Lower lobe of right lung (tissue), 2 donors: ENCODE measurements around the gene NSUN6. TPM values are rescaled to one million over a fixed set of nuclear protein-coding genes. Genes with fewer than 3 reads are reported as not detected.

Source experiments
- ATAC-seq, 2 donors: fragments of 200-7000 bp; cut with Tn5 transposase; one replicate each; pipeline ENCODE4 v1.9.1; 2020 to 2022; ENCODE audit warnings: mild to moderate bottlenecking in 2 of 2, moderate library complexity in 2 of 2
- DNase-seq: peaks from one replicate; pipeline ENCODE4 v3.0.0-alpha.2; 2020
- H3K27ac ChIP-seq: fragments of 200-600 bp; one replicate; pipeline ENCODE4 v1.8.0; 2022
- H3K27me3 ChIP-seq: fragments of 200-600 bp; one replicate; pipeline ENCODE4 v1.8.0; 2022; ENCODE audit warnings: low read depth
- H3K36me3 ChIP-seq: fragments of 200-600 bp; one replicate; pipeline ENCODE4 v1.8.0; 2022; ENCODE audit warnings: mild to moderate bottlenecking
- H3K4me1 ChIP-seq: fragments of 200-600 bp; one replicate; pipeline ENCODE4 v1.8.0; 2022
- H3K4me3 ChIP-seq: fragments of 200-600 bp; one replicate; pipeline ENCODE4 v1.8.0; 2022; ENCODE audit warnings: mild to moderate bottlenecking
- H3K9me3 ChIP-seq: fragments of 200-600 bp; one replicate; pipeline ENCODE4 v1.8.0; 2022
- CTCF ChIP-seq: fragments of 200-600 bp; IDR thresholded peaks from one replicate; pipeline ENCODE4 v1.8.0; 2022; ENCODE audit warnings: antibody characterized with exemption, mild to moderate bottlenecking
- intact Hi-C: fragments of 100-400 bp; cut with DNase I; formaldehyde crosslinking; loops from one replicate; pipeline ENCODE4 v1.11.0; 2022
- total RNA-seq: library from RNA; stranded (reverse); fragmentation: NEBNext Ultra II Directional; extraction: Animal tissue kit (Norgen Biotek cat#: 25700); gene quantifications from one replicate; pipeline ENCODE4 v1.2.1, GENCODE V29; 2021
- donor health status: DM: no; HTN: yes; CAD: no; lungs with severe emphysema.

The NSUN6 gene
- total RNA-seq, 1 donor from 2014 or later = 13.1 TPM

- ATAC-seq (no peak), DNase-seq (no peak)
- H3K9me3 ChIP-seq = no peaks in the 10 kb centered on the region
- H3K27ac ChIP-seq = no peak overlapping the region
- no peaks in the 10 kb centered on the region for H3K27me3 ChIP-seq
- no peaks in the 10 kb centered on the region for H3K4me1 ChIP-seq
- intact Hi-C loops = no loop called here
- no peak for TF ChIP-seq CTCF
- H3K4me3 ChIP-seq = no peak overlapping the region
- H3K36me3 ChIP-seq = peaks cover 17% of the 10 kb centered on the region
Observed at GRCh38 chr10:18549105-18549504, 102.3 kb downstream of the NSUN6 start.

- no peak for TF ChIP-seq CTCF
- intact Hi-C loops = no loop called here
- no peak for DNase-seq
- no peaks in the 10 kb centered on the region for H3K4me1 ChIP-seq
- peaks cover 25% of the 10 kb centered on the region for H3K36me3 ChIP-seq
- no peak overlapping the region for H3K27ac ChIP-seq
- no peaks in the 10 kb centered on the region for H3K27me3 ChIP-seq
- H3K9me3 ChIP-seq = no peaks in the 10 kb centered on the region
- ATAC-seq = no peak
- no peak overlapping the region for H3K4me3 ChIP-seq
Observed at GRCh38 chr10:18545621-18546305, 105.6 kb downstream of the NSUN6 start.

- H3K4me1 ChIP-seq = no peaks in the 10 kb centered on the region
- TF ChIP-seq CTCF = no peak
- H3K9me3 ChIP-seq = no peaks in the 10 kb centered on the region
- no peak overlapping the region for H3K4me3 ChIP-seq
- peaks cover 49% of the 10 kb centered on the region for H3K36me3 ChIP-seq
- ATAC-seq (no peak), DNase-seq (no peak)
- H3K27me3 ChIP-seq = no peaks in the 10 kb centered on the region
- H3K27ac ChIP-seq = no peak overlapping the region
- intact Hi-C loops = no loop called here
Observed at GRCh38 chr10:18542832-18543231, 108.6 kb downstream of the NSUN6 start.

- DNase-seq (no peak), ATAC-seq (no peak)
- Histone ChIP-seq H3K27ac (no peak overlapping the region), H3K4me3 (no peak overlapping the region), H3K27me3 (no peaks in the 10 kb centered on the region), H3K4me1 (no peaks in the 10 kb centered on the region), H3K36me3 (peaks cover 49% of the 10 kb centered on the region), H3K9me3 (no peaks in the 10 kb centered on the region)
- intact Hi-C loops = no loop called here
- no peak for TF ChIP-seq CTCF
Observed at GRCh38 chr10:18540195-18540594, 111.2 kb downstream of the NSUN6 start.

GRCh38 chr10:18539335-18539734 is 112.1 kb downstream of the NSUN6 start:
- Histone ChIP-seq H3K27me3 (no peaks in the 10 kb centered on the region), H3K36me3 (peaks cover 44% of the 10 kb centered on the region), H3K9me3 (no peaks in the 10 kb centered on the region), H3K4me1 (no peaks in the 10 kb centered on the region), H3K4me3 (no peak overlapping the region), H3K27ac (no peak overlapping the region)
- intact Hi-C loops = no loop called here
- ATAC-seq (no peak), DNase-seq (no peak)
- no peak for TF ChIP-seq CTCF
